Myocyte (in vitro differentiated cells): ENCODE results near the gene BACE1. TPM values are rescaled to one million over a fixed set of nuclear protein-coding genes. Genes with fewer than 3 reads are reported as not detected.
"Not testable (repeated sequence)": the region's sequence is repeated elsewhere in the genome, so short reads cannot be mapped to it uniquely, and the experiment has no call there.

Experiments
- DNase-seq: peaks from one replicate; pipeline ENCODE4 v3.0.0-alpha.2; 2012; ENCODE audit warnings: low read depth
- total RNA-seq: library from RNA; depleted of rRNA; stranded (reverse); fragments of >200 nt; gene quantifications from 2 replicates; pipeline ENCODE4 v1.2.3, GENCODE V29; 2014

The BACE1 gene
- total RNA-seq, 1 donor from 2014 or later = 23.5 TPM

DNA sequence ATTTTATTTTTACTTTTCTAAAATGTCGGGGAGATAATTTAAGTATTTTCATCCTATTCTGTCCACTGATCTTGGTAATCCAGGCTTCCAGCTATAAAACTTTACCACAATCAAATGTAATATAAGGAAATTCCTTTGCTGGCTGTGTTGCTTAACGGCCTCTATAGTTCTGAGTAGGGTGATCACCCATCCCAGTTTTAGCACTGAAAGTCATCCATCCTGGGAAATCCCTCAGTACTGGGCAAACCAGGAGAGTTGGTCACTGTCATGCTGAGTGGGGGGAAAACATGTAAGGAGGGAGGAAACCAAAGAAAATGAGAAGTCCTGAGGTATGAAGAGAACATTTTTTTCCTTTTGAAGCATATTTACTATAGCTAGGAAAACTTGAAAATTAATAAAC is 37.7 kb downstream of the BACE1 start:
- no peak for DNase-seq

DNA sequence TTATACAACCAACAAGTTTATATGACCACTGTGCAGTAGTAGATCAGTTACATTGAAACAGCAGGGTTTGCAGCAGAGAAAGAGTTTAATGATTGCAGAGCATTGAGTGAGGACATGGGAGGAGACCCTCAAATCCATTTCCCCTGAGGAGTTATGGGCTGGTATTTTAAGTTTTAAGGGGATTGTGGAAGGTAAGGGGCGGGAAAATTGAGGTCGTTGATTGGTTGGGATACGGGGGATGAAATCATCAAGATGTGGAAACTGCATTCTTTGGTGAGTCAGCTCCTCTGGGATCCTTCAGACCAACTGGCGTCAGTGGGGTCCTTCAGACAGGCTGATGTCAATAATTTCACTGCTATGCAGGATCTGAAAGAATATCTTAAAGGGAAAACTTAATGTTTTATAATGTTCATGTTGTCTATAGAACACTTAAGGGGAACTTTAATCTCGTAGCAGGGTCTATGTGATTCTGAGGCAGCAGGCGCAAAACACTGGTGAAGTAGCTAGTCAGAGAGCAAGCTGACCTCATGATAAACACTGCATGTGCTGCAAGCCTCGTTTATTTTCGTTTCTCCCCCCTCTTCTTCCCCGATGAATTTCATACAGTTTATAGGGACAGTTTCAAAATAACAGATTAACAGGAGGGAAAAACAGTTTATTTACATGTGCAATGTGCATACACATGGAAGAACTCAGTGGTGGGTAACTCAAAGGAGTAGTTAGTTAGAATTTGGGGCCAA is 42.3 kb downstream of the BACE1 start:
- peak; percentile 66 for DNase-seq

DNA sequence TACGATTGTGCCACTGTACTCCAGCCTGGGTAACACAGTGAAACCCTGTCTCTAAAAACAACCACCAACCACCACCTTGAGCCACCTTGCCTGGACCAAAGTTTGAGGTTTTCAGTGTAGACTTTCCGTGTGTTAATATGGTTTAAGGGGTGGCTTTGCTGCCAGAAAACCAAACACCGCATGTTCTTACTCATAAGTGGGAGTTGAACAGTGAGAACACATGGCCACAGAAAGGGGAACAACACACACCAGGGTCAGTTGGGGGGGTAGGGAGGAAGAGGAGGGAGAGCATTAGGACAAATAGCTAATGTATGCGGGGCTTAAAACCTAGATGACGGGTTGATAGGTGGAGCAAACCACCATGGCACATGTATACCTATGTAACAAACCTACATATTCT is 43.9 kb downstream of the BACE1 start:
- DNase-seq = not testable (repeated sequence)

DNA sequence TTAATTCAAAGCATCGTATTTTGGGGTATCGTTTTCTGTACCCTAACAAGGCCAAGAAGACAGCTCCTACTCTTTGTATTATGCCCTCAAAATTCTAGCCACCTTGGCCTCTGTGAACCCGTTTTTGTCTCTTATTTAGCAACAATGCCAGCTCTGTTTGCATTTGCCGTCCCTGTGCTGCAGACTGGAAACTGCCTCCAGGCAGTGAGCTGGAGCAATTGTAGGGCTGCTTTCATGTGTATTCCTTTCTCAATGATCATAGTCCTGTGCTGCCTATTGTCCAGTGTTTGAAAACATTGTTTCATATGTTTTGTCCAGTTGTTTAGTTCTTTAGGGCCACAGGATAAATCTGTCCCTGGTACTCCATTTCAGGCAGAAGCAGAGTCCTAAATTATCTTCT is 44.8 kb downstream of the BACE1 start:
- no peak for DNase-seq

DNA sequence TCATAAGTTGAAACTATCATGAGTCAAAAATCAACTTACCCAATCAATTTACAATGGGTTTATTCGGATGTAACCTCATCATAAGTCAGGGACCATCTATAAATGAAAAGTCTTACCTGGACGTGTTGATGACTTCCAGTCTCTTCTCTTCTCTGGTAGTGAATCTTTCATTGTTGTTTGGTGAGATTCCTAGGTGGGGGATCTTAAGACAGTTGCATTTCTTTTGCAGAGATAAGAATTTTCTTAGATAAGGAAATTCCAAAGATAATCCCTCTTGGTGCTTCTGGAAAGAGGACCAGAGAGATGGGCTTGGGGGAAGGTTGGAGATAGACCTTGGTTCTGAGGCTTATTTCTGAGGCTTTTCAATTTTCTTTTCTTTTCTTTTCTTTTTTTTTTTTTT is 46.2 kb downstream of the BACE1 start:
- no peak for DNase-seq

DNA sequence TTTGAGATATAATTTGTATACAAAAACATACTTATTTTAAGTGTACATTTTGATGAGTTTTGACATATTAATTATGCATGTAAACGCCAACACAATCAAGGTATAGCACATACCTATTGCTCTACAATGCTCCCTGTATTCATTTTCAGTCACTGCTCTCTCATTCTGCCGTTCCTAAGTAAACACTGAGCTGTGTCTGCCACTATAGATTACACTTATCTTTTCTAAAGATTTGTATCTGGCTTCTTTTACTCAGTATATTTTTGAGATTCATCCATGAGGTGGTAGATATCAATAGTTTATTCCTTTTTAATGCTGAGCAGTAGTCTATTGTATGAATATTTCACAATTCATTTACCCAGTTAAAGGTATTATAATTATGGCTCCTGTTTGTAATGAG is 50.3 kb downstream of the BACE1 start:
- no peak for DNase-seq

DNA sequence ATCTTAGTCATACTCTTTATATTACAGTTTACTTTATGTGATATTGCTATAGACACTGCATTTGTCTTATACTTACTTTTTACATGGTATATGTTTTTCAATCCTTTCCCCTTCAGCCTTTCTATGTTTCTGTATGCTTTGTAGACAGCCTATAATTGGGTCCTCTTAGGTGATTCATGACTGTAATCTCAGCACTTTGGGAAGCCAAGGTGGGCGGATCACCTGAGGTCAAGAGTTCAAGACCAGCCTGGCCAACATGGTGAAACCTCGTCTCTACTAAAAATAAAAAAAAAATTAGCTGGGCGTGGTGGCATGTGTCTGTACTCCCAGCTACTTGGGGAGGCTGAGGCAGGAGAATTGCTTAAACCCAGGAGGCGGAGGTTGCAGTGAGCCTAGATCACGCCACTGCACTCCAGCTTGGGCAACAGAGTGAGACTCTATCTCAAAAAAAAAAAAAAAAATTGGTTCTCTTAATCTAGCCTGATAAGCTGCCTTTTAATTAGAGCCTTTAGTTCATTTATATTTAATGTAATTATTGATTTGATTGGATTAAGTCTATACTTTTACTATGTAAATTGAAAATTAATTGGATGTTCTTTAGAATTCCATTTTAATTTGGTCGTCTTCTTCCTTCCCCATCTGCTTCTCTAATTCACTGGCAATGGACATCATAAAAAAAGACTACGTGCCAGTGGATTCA is 51.3 kb downstream of the BACE1 start:
- DNase-seq = not testable (repeated sequence)

DNA sequence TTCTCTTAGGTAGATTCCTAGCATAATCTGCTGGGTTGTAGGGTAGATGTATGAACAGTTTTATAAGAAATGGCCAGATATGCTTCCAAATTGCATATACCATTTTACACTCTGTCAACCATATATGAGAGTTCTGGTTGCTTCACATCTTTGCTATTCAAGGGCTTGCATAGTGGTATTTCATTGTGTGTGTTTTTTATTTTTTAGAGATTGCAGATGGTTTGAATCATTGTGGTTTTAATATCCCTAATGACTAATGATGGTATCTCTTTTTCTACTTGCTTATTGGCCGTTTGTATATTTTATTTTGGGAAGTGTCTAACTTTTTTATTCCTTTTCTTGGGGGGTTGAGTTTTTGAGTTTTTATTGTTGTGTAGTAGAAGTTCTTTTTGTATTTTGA is 56.6 kb downstream of the BACE1 start:
- peak; percentile 43 for DNase-seq

DNA sequence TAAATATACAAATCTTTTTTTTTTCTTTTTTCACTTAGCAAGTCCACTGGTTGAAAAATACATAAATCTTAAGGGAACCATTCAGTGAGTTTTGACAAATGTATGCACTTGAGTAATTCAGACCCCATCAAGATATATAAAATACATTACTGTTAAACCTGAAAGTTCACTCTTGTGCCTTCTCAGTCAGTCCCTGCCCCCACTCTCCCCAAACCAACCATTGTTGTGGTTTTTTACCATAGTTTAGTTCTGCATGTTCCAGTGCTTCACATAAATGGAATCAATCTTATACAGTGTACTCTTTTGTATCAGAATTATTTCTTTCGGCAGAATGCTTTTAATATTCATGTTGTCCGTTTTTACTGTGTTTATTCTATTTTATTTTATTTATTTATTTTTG is 57.5 kb downstream of the BACE1 start:
- DNase-seq = no peak

DNA sequence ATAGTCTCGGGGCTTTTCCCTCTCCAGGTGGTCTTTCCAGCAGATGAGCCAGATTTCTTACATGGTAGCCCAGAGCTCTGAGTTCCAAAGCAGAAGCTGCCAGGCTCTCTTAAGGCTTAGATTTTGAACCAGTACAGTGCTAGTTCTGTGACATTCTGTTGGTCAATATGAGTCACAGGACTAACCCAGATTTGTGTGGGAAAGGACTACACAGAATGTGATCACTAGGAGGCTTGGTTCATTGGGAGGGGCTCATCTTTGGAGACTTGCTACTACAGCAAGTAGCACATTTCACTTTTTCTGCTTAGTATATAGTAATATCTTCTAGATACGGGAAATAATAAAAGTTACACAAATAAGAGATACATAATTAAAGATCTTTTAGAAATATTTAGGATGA is 59.5 kb downstream of the BACE1 start:
- DNase-seq = peak; percentile 41

DNA sequence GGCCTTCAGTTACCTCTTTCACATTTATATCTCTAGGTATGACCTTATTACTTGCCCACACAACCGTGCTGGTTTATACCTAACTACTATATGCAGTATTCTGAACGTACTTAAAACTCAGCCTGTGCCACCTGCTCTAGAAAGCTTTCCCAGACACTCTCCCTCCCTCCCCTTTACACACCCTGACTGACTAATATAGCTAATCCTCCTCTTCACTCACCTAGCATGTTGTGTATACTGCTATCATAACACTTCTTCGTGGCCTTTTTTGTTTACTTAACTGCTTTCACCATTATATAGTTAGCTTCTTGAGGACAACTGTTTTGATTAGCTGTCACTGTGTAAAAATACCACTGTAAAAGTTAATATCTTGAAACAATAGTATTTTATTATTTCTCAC is 60.1 kb downstream of the BACE1 start:
- DNase-seq = no peak

DNA sequence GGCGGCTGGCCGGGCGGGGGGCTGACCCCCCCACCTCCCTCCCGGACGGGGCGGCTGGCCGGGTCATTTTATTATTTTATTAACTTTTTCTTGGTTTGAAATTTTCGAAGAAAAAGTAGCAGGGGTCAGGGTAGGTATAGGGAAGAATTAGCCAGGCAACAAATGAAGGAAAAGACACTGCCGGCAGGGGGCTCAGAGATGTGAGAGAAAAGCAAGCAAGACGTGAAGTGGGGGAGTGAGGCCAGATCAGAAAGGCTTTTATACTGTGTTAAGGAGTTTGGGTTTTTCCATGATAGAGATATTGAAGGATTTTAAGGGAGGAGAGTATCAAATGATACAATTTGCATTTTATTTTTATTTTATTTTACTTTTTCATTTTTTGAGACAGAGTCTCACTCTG is 64.5 kb downstream of the BACE1 start:
- DNase-seq = no peak

DNA sequence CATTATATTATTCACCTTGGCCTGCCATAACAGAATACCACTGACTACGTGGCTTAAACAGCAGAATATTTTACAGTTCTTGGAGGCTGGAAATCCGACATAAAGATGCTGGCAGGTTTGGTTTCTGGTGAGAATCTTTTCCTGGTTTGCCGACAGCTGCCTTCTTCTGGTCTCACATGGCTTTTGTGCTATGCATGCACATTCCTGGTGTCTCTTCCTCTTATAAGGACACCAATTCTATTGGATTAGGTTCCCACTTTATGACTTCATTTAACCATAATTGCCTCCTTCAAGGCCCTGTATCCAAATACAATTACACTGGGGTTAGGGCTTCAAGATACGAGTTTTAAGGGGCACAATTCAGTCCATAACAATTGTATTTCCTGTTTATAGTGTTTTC is 66.5 kb downstream of the BACE1 start:
- DNase-seq = peak; percentile 58

DNA sequence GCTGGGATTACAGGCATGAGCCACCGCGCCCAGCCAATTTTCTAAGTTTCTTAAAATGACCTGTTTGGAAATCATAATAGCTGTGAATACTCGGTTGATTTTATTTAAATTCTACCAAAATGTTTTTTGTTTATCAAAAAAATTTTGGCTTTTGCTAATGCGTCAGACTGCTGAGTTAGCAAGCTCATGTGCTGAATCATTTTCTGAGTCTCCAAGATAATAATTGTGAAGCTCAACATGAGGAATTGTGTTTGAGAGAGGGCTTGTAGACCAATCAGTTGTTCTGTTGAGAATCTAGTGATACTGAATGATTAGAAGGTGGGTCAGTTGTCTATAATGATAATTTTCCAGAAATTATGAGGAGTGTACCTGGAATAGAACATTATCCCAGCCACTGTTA is 67.7 kb downstream of the BACE1 start:
- DNase-seq = no peak

DNA sequence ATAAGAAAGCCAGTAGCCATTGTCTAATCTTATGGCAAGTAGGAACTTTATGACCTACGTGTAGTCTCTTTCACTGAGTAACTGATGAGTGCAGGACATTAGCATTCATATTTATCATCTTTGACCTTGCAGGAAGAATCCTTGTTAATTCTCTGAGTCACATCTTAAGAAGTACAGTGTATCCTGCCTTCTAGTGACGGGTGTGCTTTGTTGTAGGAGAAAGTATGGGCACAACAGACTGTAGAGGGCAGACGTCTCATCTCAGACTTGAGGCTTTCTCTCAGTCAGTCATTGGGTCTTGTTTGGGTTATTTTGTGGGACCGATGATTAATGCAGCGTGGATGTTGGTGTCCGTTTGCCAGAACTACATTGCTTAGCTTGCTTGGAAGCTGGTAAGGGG is 76.8 kb downstream of the BACE1 start:
- peak; percentile 78 for DNase-seq

DNA sequence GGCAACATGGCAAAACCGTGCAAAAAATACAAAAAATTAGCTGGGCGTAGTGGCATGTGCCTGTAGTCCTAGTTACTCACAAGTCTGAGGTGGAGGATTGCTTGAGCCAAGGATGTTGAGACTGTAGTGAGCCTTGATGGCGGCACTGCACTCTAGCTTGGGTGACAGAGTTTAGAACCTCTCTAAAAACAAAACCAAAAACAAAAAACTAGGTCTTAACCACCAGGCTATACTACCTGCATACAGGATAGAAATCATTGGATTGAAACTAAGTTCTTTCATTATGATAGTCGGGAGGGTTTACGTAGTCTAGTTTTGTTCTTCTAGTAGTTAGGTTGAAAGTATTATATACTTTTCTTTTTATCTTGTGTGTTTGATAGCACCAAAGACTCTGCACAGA is 77.8 kb downstream of the BACE1 start:
- no peak for DNase-seq

Other genes starting within 250 kb of the BACE1 start
- 19.7 and 49.9 TPM in 2 replicates for gene SIK3, start 217.8 kb downstream of the BACE1 start, total RNA-seq
- 93.0 and 94.1 TPM in 2 replicates for gene PAFAH1B2, start 172.0 kb downstream of the BACE1 start, total RNA-seq
- gene SIDT2, start 137.5 kb downstream of the BACE1 start, total RNA-seq = 24.7 and 39.6 TPM in 2 replicates
- 462 and 502 TPM in 2 replicates for gene TAGLN, start 116.9 kb downstream of the BACE1 start, total RNA-seq
- gene PCSK7, start 84.2 kb downstream of the BACE1 start, total RNA-seq = 36.8 and 42.3 TPM in 2 replicates
- gene RNF214, start 83.6 kb downstream of the BACE1 start, total RNA-seq = 14.8 and 16.3 TPM in 2 replicates
- 4.8 and 6.0 TPM in 2 replicates for gene BACE1-AS, start 24.9 kb downstream of the BACE1 start, total RNA-seq
- 20.8 and 30.9 TPM in 2 replicates for gene CEP164, start 11.6 kb upstream of the BACE1 start, total RNA-seq